ENCODE results near the gene F3. TPM values are rescaled to one million over a fixed set of nuclear protein-coding genes. Genes with fewer than 3 reads are reported as not detected.

F3 gene
- total RNA-seq, 1 experiment from 2014 or later = 0.54 TPM

- in situ Hi-C loops (cut with HindIII; ENCODE audit: low sequenced_read_pairs) = no loop called here
- DNase-seq (ENCODE audit: low spot score) = no peak
Observed at GRCh38 chr1:94554580-94554979, 13.0 kb upstream of the F3 start.

- DNase-seq (ENCODE audit: low spot score) = no peak
- in situ Hi-C loops (cut with HindIII; ENCODE audit: low sequenced_read_pairs) = no loop called here
Observed at GRCh38 chr1:94553931-94554330, 12.4 kb upstream of the F3 start.

GRCh38 chr1:94553323-94553730, 11.8 kb upstream of the F3 start:
- in situ Hi-C loops (cut with HindIII; ENCODE audit: low sequenced_read_pairs) = no loop called here
- DNase-seq (ENCODE audit: low spot score) = no peak

- in situ Hi-C loops (cut with HindIII; ENCODE audit: low sequenced_read_pairs) = no loop called here
Observed at GRCh38 chr1:94552071-94552586, 10.6 kb upstream of the F3 start.

GRCh38 chr1:94551449-94551848, 9.9 kb upstream of the F3 start:
- DNase-seq (ENCODE audit: low spot score) = no peak
- in situ Hi-C loops (cut with HindIII; ENCODE audit: low sequenced_read_pairs) = no loop called here

More at GRCh38 chr1:94552071-94552586, 10.6 kb upstream of the F3 start:
- no peak for DNase-seq (ENCODE audit: low spot score)

- DNase-seq (ENCODE audit: low spot score) = no peak
- in situ Hi-C loops (cut with HindIII; ENCODE audit: low sequenced_read_pairs) = no loop called here
Observed at GRCh38 chr1:94550800-94551241, 9.3 kb upstream of the F3 start.

- in situ Hi-C loops (cut with HindIII; ENCODE audit: low sequenced_read_pairs) = no loop called here
- DNase-seq (ENCODE audit: low spot score) = no peak
Observed at GRCh38 chr1:94550396-94550795, 8.8 kb upstream of the F3 start.

- in situ Hi-C loops (cut with HindIII; ENCODE audit: low sequenced_read_pairs) = no loop called here
- DNase-seq (ENCODE audit: low spot score) = no peak
Observed at GRCh38 chr1:94549706-94550105, 8.1 kb upstream of the F3 start.

GRCh38 chr1:94544706-94545490, 3.3 kb upstream of the F3 start:
- no peak for DNase-seq (ENCODE audit: low spot score)
- in situ Hi-C loops (cut with HindIII; ENCODE audit: low sequenced_read_pairs) = no loop called here

- no peak for DNase-seq (ENCODE audit: low spot score)
- in situ Hi-C loops (cut with HindIII; ENCODE audit: low sequenced_read_pairs) = no loop called here
Observed at GRCh38 chr1:94543893-94544635, 2.5 kb upstream of the F3 start.

- in situ Hi-C loops (cut with HindIII; ENCODE audit: low sequenced_read_pairs) = no loop called here
- no peak for DNase-seq (ENCODE audit: low spot score)
Observed at GRCh38 chr1:94543001-94543400, 1.4 kb upstream of the F3 start.

GRCh38 chr1:94542088-94542870, 720 bp upstream of the F3 start:
- no peak for DNase-seq (ENCODE audit: low spot score)
- in situ Hi-C loops (cut with HindIII; ENCODE audit: low sequenced_read_pairs) = no loop called here

- in situ Hi-C loops (cut with HindIII; ENCODE audit: low sequenced_read_pairs) = no loop called here
Observed at GRCh38 chr1:94540440-94541245, 916 bp downstream of the F3 start.

GRCh38 chr1:94539496-94539895, 2.1 kb downstream of the F3 start:
- no peak for DNase-seq (ENCODE audit: low spot score)
- in situ Hi-C loops (cut with HindIII; ENCODE audit: low sequenced_read_pairs) = no loop called here

More at GRCh38 chr1:94540440-94541245, 916 bp downstream of the F3 start:
- no peak for DNase-seq (ENCODE audit: low spot score)

- DNase-seq (ENCODE audit: low spot score) = no peak
- in situ Hi-C loops (cut with HindIII; ENCODE audit: low sequenced_read_pairs) = no loop called here
Observed at GRCh38 chr1:94538243-94538827, 3.2 kb downstream of the F3 start.

GRCh38 chr1:94537254-94537653, 4.3 kb downstream of the F3 start:
- in situ Hi-C loops (cut with HindIII; ENCODE audit: low sequenced_read_pairs) = no loop called here
- no peak for DNase-seq (ENCODE audit: low spot score)

GRCh38 chr1:94535879-94536278, 5.7 kb downstream of the F3 start:
- in situ Hi-C loops (cut with HindIII; ENCODE audit: low sequenced_read_pairs) = no loop called here
- DNase-seq (ENCODE audit: low spot score) = no peak

- in situ Hi-C loops (cut with HindIII; ENCODE audit: low sequenced_read_pairs) = no loop called here
- no peak for DNase-seq (ENCODE audit: low spot score)
Observed at GRCh38 chr1:94535095-94535494, 6.5 kb downstream of the F3 start.
